Neural cell (in vitro differentiated cells): ENCODE data around the gene MRGPRE. TPM values are rescaled to one million over a fixed set of nuclear protein-coding genes. Genes with fewer than 3 reads are reported as not detected.

Experiments
- H2AFZ ChIP-seq: fragments of 200-600, 300-800 bp; sonication (generic), shearing (Covaris generic); 2 replicates; pipeline ENCODE4 v1.6.0; 2014; ENCODE audit warnings: low read depth, mild to moderate bottlenecking, antibody characterized with exemption, low read length, moderate library complexity
- H3F3A ChIP-seq: fragments of 200-600 bp; shearing (Covaris generic); 2 replicates; pipeline ENCODE4 v1.6.1; 2016; ENCODE audit warnings: mild to moderate bottlenecking, moderate library complexity, mixed read lengths, antibody characterized with exemption, low read length; ENCODE audit not compliant: insufficient read depth, poor library complexity, severe bottlenecking
- H3K27ac ChIP-seq: fragments of 200-600, 300-800 bp; sonication (generic), shearing (Covaris generic); 2 replicates; pipeline ENCODE4 v1.5.1; 2014; ENCODE audit warnings: mild to moderate bottlenecking, low read length, moderate library complexity
- H3K27me3 ChIP-seq: fragments of 300-800, 200-600 bp; sonication (generic), shearing (Covaris generic); 2 replicates; pipeline ENCODE4 v1.6.0; 2014; ENCODE audit warnings: mild to moderate bottlenecking, low read depth, low read length, moderate library complexity; ENCODE audit not compliant: insufficient read depth
- H3K36me3 ChIP-seq: fragments of 300-800, 200-600 bp; sonication (generic), shearing (Covaris generic); 2 replicates; pipeline ENCODE4 v1.5.1; 2014; ENCODE audit warnings: mild to moderate bottlenecking, antibody characterized with exemption, low read length, moderate library complexity; ENCODE audit not compliant: insufficient read depth
- H3K4me2 ChIP-seq: fragments of 300-800, 200-600 bp; sonication (generic), shearing (Covaris generic); 2 replicates; pipeline ENCODE4 v1.6.0; 2014; ENCODE audit warnings: mild to moderate bottlenecking, low read length
- H3K4me3 ChIP-seq: fragments of 300-800, 200-600 bp; sonication (generic), shearing (Covaris generic); 2 replicates; pipeline ENCODE4 v1.5.1; 2014; ENCODE audit warnings: mild to moderate bottlenecking, low read length, moderate library complexity
- H3K79me2 ChIP-seq: fragments of 200-600 bp; shearing (Covaris generic); replicated peaks from 2 replicates; pipeline ENCODE4 v1.6.0; 2014; ENCODE audit warnings: mild to moderate bottlenecking, low read length, moderate library complexity; ENCODE audit not compliant: insufficient read depth
- H3K9ac ChIP-seq: fragments of 300-800, 200-600 bp; sonication (generic), shearing (Covaris generic); 2 replicates; pipeline ENCODE4 v1.6.1; 2016; ENCODE audit warnings: mild to moderate bottlenecking, low read length, mixed read lengths
- H3K9me2 ChIP-seq: fragments of 200-600 bp; shearing (Covaris generic); 2 replicates; pipeline ENCODE4 v1.6.1; 2016; ENCODE audit warnings: mild to moderate bottlenecking, low read length, mixed read lengths; ENCODE audit not compliant: insufficient read depth
- H3K9me3 ChIP-seq: fragments of 200-600, 300-800 bp; sonication (generic), shearing (Covaris generic); 2 replicates; pipeline ENCODE4 v1.6.1; 2016; ENCODE audit warnings: mild to moderate bottlenecking, mixed run types, low read length, moderate library complexity, mixed read lengths
- H4K20me1 ChIP-seq: fragments of 200-600 bp; shearing (Covaris generic); 2 replicates; pipeline ENCODE4 v1.6.1; 2016; ENCODE audit warnings: mild to moderate bottlenecking, mixed run types; ENCODE audit not compliant: insufficient read depth
- EP300 ChIP-seq: fragments of 450-650 bp; conservative IDR thresholded peaks from 2 replicates; pipeline ENCODE4 v1.6.1; 2014; ENCODE audit warnings: antibody characterized with exemption, mild to moderate bottlenecking, moderate library complexity; ENCODE audit not compliant: poor library complexity, severe bottlenecking
- EZH2 ChIP-seq: fragments of 200-600, 300-800 bp; shearing (Covaris generic), sonication (generic); IDR thresholded peaks from 2 replicates; pipeline ENCODE4 v1.6.1; 2014; ENCODE audit warnings: antibody characterized with exemption, low read length, borderline replicate concordance, mild to moderate bottlenecking; ENCODE audit not compliant: insufficient read depth, poor library complexity, severe bottlenecking
- MXI1 ChIP-seq: fragments of 450-650 bp; conservative IDR thresholded peaks from 2 replicates; pipeline ENCODE4 v1.6.1; 2014; ENCODE audit warnings: antibody characterized with exemption, mild to moderate bottlenecking; ENCODE audit not compliant: poor library complexity, severe bottlenecking
- POLR2AphosphoS5 ChIP-seq: IDR thresholded peaks from 2 replicates; pipeline ENCODE4 v1.6.1; 2012
- RAD21 ChIP-seq: fragments of 450-650 bp; conservative IDR thresholded peaks from 2 replicates; pipeline ENCODE4 v1.6.1; 2014; ENCODE audit warnings: antibody characterized with exemption, mild to moderate bottlenecking, moderate library complexity
- SMC3 ChIP-seq: fragments of 450-650 bp; conservative IDR thresholded peaks from 2 replicates; pipeline ENCODE4 v1.6.1; 2014; ENCODE audit warnings: antibody characterized with exemption, mild to moderate bottlenecking, moderate library complexity; ENCODE audit not compliant: poor library complexity
- TAF1 ChIP-seq: IDR thresholded peaks from 2 replicates; pipeline ENCODE4 v1.6.1; 2012; ENCODE audit warnings: low read depth
- polyA plus RNA-seq: library from polyadenylated mRNA; depleted of rRNA; stranded (reverse); fragments of >200 nt; gene quantifications from 2 replicates; pipeline ENCODE4 v1.2.3, GENCODE V29; 2014
- TF ChIP-seq, protein P1 (sequence below): fragments of 450-650 bp; IDR thresholded peaks from 2 replicates; pipeline ENCODE4 v1.5.1; 2014; ENCODE audit warnings: antibody characterized with exemption, mild to moderate bottlenecking, moderate library complexity; ENCODE audit not compliant: poor library complexity, severe bottlenecking
- TF ChIP-seq, protein P2 (sequence below): IDR thresholded peaks from 2 replicates; pipeline ENCODE4 v1.6.1; 2012; ENCODE audit warnings: borderline replicate concordance

MRGPRE gene
- polyA plus RNA-seq, 1 donor from 2014 or later: 0.28 TPM

DNA sequence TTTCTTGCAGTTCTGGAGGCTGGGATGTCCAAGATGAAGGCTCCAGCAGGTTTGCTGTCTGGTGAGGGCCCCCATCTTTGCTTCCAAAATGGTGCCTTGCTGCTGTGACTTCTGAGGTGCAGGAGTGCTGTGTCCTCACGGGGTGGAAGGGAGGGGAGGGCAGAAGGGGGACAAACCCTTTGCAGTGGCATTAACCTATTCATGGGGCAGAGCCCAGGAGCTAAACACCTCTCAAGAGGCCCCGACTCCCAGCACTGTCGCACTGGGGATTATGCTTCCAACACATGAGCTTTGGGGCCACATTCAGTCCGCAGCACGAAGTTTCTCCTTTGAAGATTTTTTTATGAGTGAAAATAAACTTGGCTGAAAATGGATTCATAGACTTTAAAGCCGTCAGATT is 41.6 kb downstream of the MRGPRE start:
- Histone ChIP-seq H3K4me3 (no peak overlapping the region), H3K9me3 (no peaks in the 10 kb centered on the region), H3K36me3 (no peaks in the 10 kb centered on the region), H3K4me2 (no peak overlapping the region), H3F3A (no peaks in the 10 kb centered on the region), H3K79me2 (no peaks in the 10 kb centered on the region), H3K27ac (no peak overlapping the region), H4K20me1 (no peaks in the 10 kb centered on the region), H3K9ac (no peak overlapping the region), H2AFZ (no peak overlapping the region), H3K27me3 (no peaks in the 10 kb centered on the region), H3K9me2 (no peaks in the 10 kb centered on the region)
- TF ChIP-seq MXI1: no peak
- TF ChIP-seq SMC3: no peak
- no peak for TF ChIP-seq EP300
- TF ChIP-seq, protein P1, sequence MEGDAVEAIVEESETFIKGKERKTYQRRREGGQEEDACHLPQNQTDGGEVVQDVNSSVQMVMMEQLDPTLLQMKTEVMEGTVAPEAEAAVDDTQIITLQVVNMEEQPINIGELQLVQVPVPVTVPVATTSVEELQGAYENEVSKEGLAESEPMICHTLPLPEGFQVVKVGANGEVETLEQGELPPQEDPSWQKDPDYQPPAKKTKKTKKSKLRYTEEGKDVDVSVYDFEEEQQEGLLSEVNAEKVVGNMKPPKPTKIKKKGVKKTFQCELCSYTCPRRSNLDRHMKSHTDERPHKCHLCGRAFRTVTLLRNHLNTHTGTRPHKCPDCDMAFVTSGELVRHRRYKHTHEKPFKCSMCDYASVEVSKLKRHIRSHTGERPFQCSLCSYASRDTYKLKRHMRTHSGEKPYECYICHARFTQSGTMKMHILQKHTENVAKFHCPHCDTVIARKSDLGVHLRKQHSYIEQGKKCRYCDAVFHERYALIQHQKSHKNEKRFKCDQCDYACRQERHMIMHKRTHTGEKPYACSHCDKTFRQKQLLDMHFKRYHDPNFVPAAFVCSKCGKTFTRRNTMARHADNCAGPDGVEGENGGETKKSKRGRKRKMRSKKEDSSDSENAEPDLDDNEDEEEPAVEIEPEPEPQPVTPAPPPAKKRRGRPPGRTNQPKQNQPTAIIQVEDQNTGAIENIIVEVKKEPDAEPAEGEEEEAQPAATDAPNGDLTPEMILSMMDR: no peak
- no peak for TF ChIP-seq RAD21
- TF ChIP-seq TAF1: no peak
- no peak for TF ChIP-seq POLR2AphosphoS5
- no peak for TF ChIP-seq EZH2
- TF ChIP-seq, protein P2, sequence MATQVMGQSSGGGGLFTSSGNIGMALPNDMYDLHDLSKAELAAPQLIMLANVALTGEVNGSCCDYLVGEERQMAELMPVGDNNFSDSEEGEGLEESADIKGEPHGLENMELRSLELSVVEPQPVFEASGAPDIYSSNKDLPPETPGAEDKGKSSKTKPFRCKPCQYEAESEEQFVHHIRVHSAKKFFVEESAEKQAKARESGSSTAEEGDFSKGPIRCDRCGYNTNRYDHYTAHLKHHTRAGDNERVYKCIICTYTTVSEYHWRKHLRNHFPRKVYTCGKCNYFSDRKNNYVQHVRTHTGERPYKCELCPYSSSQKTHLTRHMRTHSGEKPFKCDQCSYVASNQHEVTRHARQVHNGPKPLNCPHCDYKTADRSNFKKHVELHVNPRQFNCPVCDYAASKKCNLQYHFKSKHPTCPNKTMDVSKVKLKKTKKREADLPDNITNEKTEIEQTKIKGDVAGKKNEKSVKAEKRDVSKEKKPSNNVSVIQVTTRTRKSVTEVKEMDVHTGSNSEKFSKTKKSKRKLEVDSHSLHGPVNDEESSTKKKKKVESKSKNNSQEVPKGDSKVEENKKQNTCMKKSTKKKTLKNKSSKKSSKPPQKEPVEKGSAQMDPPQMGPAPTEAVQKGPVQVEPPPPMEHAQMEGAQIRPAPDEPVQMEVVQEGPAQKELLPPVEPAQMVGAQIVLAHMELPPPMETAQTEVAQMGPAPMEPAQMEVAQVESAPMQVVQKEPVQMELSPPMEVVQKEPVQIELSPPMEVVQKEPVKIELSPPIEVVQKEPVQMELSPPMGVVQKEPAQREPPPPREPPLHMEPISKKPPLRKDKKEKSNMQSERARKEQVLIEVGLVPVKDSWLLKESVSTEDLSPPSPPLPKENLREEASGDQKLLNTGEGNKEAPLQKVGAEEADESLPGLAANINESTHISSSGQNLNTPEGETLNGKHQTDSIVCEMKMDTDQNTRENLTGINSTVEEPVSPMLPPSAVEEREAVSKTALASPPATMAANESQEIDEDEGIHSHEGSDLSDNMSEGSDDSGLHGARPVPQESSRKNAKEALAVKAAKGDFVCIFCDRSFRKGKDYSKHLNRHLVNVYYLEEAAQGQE: no peak

DNA sequence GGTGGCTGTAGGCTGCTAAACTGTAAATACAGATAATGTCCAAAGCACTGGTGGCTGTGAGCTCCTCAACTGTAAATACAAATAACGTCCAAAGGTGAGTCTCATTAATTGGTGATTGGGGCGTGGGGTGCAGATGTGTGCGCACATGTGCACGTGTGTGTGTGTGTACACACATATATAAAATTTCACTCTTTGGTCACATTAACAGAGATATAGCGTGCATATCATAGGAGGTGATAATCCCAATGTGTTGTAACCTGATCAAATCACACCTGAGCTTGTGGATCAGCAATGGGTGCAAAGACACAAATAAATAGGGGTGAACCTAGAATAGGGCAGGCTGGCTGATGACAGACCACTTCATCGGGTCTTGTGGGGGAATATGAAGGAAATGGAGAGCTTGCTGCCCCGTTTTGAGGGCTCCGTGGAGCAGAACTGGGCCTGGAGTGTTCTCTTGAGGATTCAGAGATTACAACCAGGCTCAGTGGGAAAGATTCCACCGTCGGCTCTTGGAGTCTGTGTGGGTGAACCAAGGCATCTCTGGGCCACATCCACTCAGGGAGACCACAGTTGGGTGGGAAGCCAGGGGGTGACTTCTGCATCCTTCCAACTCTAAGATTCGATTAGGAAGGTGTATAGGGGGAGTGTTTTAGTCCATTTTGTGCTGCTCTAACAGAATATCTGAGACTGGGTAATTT is 42.2 kb downstream of the MRGPRE start:
- no peak overlapping the region for H3K4me2 ChIP-seq
- no peaks in the 10 kb centered on the region for H3K36me3 ChIP-seq

More for the DNA sequence above, 42.2 kb downstream of the MRGPRE start:
- Histone ChIP-seq H3K27me3 (no peaks in the 10 kb centered on the region), H2AFZ (no peak overlapping the region), H3K4me3 (no peak overlapping the region), H3K27ac (no peak overlapping the region), H3K9me2 (no peaks in the 10 kb centered on the region), H3K9me3 (no peaks in the 10 kb centered on the region), H4K20me1 (no peaks in the 10 kb centered on the region), H3K9ac (no peak overlapping the region), H3F3A (no peaks in the 10 kb centered on the region), H3K79me2 (no peaks in the 10 kb centered on the region)
- TF ChIP-seq POLR2AphosphoS5 (no peak), SMC3 (no peak), RAD21 (no peak), TAF1 (no peak), EZH2 (no peak), EP300 (no peak), MXI1 (no peak)
- TF ChIP-seq, protein P1: no peak
- TF ChIP-seq, protein P2: no peak
